ENCODE data around the gene CNGB1. TPM values are rescaled to one million over a fixed set of nuclear protein-coding genes. Genes with fewer than 3 reads are reported as not detected.
A peak's percentile ranks its signal among the peaks of the same experiment; 100 is the strongest.

CNGB1 gene
- total and polyA plus RNA-seq, 2 donors from 2014 or later = not detected

GRCh38 chr16:57938936-57939871 is 31.7 kb downstream of the CNGB1 start:
- H3K4me1 ChIP-seq (ENCODE audit: control insufficient read depth in 2 of 3, insufficient read depth in 2 of 3, low read depth in 1 of 3, low read length in 3 of 3) = peaks cover 0 to 3% (median 0%) of the 10 kb centered on the region in 3 donors
- no peak overlapping the region for H3K27ac ChIP-seq (ENCODE audit: low read depth in 2 of 2, low read length in 2 of 2)
- DNase-seq = peak in 1 of 5 donors; percentile 90
- FAIRE-seq = no peak
- no peaks in the 10 kb centered on the region for H3K36me3 ChIP-seq (ENCODE audit: control insufficient read depth in 2 of 3, insufficient read depth in 3 of 3, low read length in 3 of 3)
- no peaks in the 10 kb centered on the region for H3K27me3 ChIP-seq (ENCODE audit: control insufficient read depth, insufficient read depth, low read length)
- no peak overlapping the region for H3K4me3 ChIP-seq (ENCODE audit: low read length in 3 of 3)
- intact Hi-C loops (cut with DNase I) = no loop called here
- H3K9me3 ChIP-seq (ENCODE audit: control insufficient read depth in 2 of 3, insufficient read depth in 1 of 3, low read length in 3 of 3) = no peaks in the 10 kb centered on the region
- TF ChIP-seq CTCF (IDR thresholded peaks at IDR 0.05; ENCODE audit: borderline replicate concordance, extremely low read depth, insufficient read depth) = no peak
- H3K9ac ChIP-seq (ENCODE audit: low read length in 3 of 3) = no peak overlapping the region

GRCh38 chr16:57938484-57938883 is 32.4 kb downstream of the CNGB1 start:
- H3K27ac ChIP-seq (ENCODE audit: low read depth in 2 of 2, low read length in 2 of 2) = no peak overlapping the region
- H3K4me3 ChIP-seq (ENCODE audit: low read length in 3 of 3) = no peak overlapping the region
- FAIRE-seq (no peak), DNase-seq (no peak)
- H3K4me1 ChIP-seq (ENCODE audit: control insufficient read depth in 2 of 3, insufficient read depth in 2 of 3, low read depth in 1 of 3, low read length in 3 of 3) = peaks cover 0 to 3% (median 0%) of the 10 kb centered on the region in 3 donors
- intact Hi-C loops (cut with DNase I) = no loop called here
- no peak for TF ChIP-seq CTCF (IDR thresholded peaks at IDR 0.05; ENCODE audit: borderline replicate concordance, extremely low read depth, insufficient read depth)
- no peaks in the 10 kb centered on the region for H3K36me3 ChIP-seq (ENCODE audit: control insufficient read depth in 2 of 3, insufficient read depth in 3 of 3, low read length in 3 of 3)
- H3K9ac ChIP-seq (ENCODE audit: low read length in 3 of 3) = no peak overlapping the region
- H3K9me3 ChIP-seq (ENCODE audit: control insufficient read depth in 2 of 3, insufficient read depth in 1 of 3, low read length in 3 of 3) = no peaks in the 10 kb centered on the region
- H3K27me3 ChIP-seq (ENCODE audit: control insufficient read depth, insufficient read depth, low read length) = no peaks in the 10 kb centered on the region

- H3K9ac ChIP-seq (ENCODE audit: low read length in 3 of 3) = no peak overlapping the region
- H3K27ac ChIP-seq (ENCODE audit: low read depth in 2 of 2, low read length in 2 of 2) = no peak overlapping the region
- peaks cover 0 to 3% (median 0%) of the 10 kb centered on the region in 3 donors for H3K4me1 ChIP-seq (ENCODE audit: control insufficient read depth in 2 of 3, insufficient read depth in 2 of 3, low read depth in 1 of 3, low read length in 3 of 3)
- no peak for TF ChIP-seq CTCF (IDR thresholded peaks at IDR 0.05; ENCODE audit: borderline replicate concordance, extremely low read depth, insufficient read depth)
- no peaks in the 10 kb centered on the region for H3K9me3 ChIP-seq (ENCODE audit: control insufficient read depth in 2 of 3, insufficient read depth in 1 of 3, low read length in 3 of 3)
- intact Hi-C loops (cut with DNase I) = no loop called here
- H3K36me3 ChIP-seq (ENCODE audit: control insufficient read depth in 2 of 3, insufficient read depth in 3 of 3, low read length in 3 of 3) = no peaks in the 10 kb centered on the region
- H3K27me3 ChIP-seq (ENCODE audit: control insufficient read depth, insufficient read depth, low read length) = no peaks in the 10 kb centered on the region
- FAIRE-seq (no peak), DNase-seq (no peak)
- H3K4me3 ChIP-seq (ENCODE audit: low read length in 3 of 3) = no peak overlapping the region
Measured at GRCh38 chr16:57937861-57938260, 33.1 kb downstream of the CNGB1 start.
